GM18909 (cell line): ENCODE results near the gene MT4.
A peak's percentile ranks its signal among the peaks of the same experiment; 100 is the strongest.
"Not testable (repeated sequence)": the region's sequence is repeated elsewhere in the genome, so short reads cannot be mapped to it uniquely, and the experiment has no call there.

Experiments
- ATAC-seq: cut with Tn5 transposase; IDR thresholded peaks from one replicate; pipeline ENCODE4 v1.9.1; 2021; ENCODE audit warnings: mild to moderate bottlenecking; ENCODE audit not compliant: unreplicated experiment, poor library complexity

MT4 gene

GRCh38 chr16:56558024-56558747 lies 6.7 kb upstream of the MT4 start:
- ATAC-seq: no peak

- ATAC-seq: no peak
These were observed 5.8 kb upstream of the MT4 start for GRCh38 chr16:56559109-56559508.

- ATAC-seq: no peak
These were observed 4.4 kb upstream of the MT4 start for GRCh38 chr16:56560447-56560846.

- no peak for ATAC-seq
These were observed 3.7 kb upstream of the MT4 start for GRCh38 chr16:56561126-56561525.

GRCh38 chr16:56569971-56570370 lies 5.1 kb downstream of the MT4 start:
- no peak for ATAC-seq

- ATAC-seq: no peak
These were observed 6.7 kb downstream of the MT4 start for GRCh38 chr16:56571525-56571924.

GRCh38 chr16:56574625-56575024 lies 9.8 kb downstream of the MT4 start:
- ATAC-seq: no peak

- ATAC-seq: peak; percentile 78
These were observed 11.9 kb downstream of the MT4 start for GRCh38 chr16:56576585-56577299.

- no peak for ATAC-seq
These were observed 12.4 kb downstream of the MT4 start for GRCh38 chr16:56577300-56577625.

GRCh38 chr16:56580391-56581048 lies 15.6 kb downstream of the MT4 start:
- ATAC-seq: no peak

GRCh38 chr16:56582911-56583310 lies 18.0 kb downstream of the MT4 start:
- not testable (repeated sequence) for ATAC-seq

GRCh38 chr16:56583351-56584168 lies 18.7 kb downstream of the MT4 start:
- ATAC-seq: no peak

GRCh38 chr16:56584276-56584675 lies 19.4 kb downstream of the MT4 start:
- ATAC-seq: no peak

- ATAC-seq: no peak
These were observed 23.9 kb downstream of the MT4 start for GRCh38 chr16:56588781-56589140.

GRCh38 chr16:56589141-56590039 lies 24.5 kb downstream of the MT4 start, which contains the start of gene MT3:
Gene MT3 (plus strand): TSS chr16:56589528. CDS start chr16:56589591, 63 bp downstream.
- ATAC-seq: no peak

- ATAC-seq: no peak
These were observed 26.6 kb downstream of the MT4 start for GRCh38 chr16:56591377-56592060.

- no peak for ATAC-seq
These were observed 28.9 kb downstream of the MT4 start for GRCh38 chr16:56593573-56594291.

GRCh38 chr16:56594292-56594619 lies 29.4 kb downstream of the MT4 start:
- no peak for ATAC-seq
